HG03064 (cell line): ENCODE data around the gene AGAP1.

Experiments used
- ATAC-seq: cut with Tn5 transposase; IDR thresholded peaks from one replicate; pipeline ENCODE4 v1.9.1; 2021; ENCODE audit warnings: low read depth; ENCODE audit not compliant: unreplicated experiment

AGAP1 gene

GRCh38 chr2:235849489-235849888 lies 355.6 kb downstream of the AGAP1 start:
- ATAC-seq: no peak

DNA sequence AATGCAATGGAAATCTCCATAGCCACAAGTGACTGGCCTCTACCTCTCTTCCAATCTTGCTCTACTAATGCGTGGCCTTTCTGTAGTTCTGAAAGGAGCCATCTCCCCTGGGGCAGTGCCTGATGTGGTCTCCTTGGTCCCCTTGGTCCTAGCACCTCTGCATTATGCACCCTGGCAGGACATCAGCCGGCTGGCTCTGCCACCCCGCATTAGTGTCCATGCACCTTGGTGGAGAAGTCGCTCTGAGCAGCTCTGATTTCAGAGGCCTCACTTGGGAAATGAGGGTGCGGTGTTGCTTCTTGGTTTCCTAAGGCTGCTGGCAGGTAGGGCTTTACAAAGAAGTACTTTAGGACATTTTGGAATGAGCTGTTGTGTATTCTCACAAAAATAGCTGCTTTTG lies 356.4 kb downstream of the AGAP1 start:
- ATAC-seq: no peak

DNA sequence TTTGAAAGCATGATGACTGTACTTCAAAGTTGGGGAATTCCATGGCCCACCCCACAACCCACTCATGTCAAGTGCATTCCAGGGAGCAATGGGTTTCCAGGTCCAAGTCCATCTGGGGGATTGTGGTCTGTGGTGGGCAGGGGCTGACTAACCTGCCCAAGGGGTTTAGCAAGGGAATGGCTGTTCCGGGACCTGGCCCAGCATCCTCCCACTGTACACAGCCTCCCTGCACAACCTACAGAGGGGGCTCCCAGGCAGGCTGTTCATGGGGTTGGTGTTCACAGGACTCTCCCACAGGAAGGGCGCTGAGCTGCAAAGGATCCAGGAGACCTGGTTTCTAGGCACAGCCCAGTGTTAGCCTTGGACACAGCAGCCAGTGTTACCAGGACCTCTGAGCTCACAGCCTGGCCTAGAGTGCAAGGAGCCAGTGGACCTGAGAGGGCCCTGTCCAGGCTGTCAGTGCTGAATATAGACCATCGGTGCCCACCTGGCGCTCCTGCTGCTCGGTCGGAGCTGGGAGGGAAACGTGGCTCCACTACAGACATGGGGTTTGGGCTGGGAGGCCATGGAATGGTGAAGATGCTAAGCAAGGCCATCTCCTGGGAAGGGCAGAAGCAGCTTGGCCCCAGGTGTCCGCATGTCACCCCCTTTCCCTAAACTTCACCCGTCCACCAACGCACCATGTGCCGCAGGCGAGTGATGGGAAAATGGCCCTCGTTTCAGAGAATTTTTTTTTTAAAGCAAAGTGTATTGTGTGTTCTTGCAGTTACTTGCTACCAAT lies 357.1 kb downstream of the AGAP1 start:
- ATAC-seq: no peak

- no peak for ATAC-seq
These were observed 358.1 kb downstream of the AGAP1 start for GRCh38 chr2:235851828-235852525.

GRCh38 chr2:235852526-235852920 lies 358.7 kb downstream of the AGAP1 start:
- ATAC-seq: no peak

- ATAC-seq: no peak
These were observed 360.4 kb downstream of the AGAP1 start for GRCh38 chr2:235854276-235854675.

DNA sequence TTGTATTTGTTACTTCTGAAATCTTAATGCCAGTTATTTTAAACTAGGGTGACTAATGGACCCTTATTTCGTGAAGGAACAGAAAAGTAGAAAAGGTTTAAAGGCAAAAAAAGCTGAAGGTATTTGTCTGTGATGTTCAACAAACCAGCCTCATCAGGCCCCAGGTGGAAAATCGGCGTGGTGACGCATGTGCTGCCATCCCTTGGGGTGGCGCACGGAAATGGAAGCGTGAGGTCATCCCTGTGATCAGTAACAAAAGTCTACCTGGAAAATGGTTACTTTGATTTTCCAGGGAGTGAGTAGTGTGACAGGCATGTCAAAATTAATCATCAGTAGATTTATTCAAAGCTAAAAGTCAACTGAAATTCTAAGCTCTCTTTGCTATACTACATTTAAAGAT lies 361.2 kb downstream of the AGAP1 start:
- no peak for ATAC-seq

- ATAC-seq: no peak
These were observed 362.5 kb downstream of the AGAP1 start for GRCh38 chr2:235856151-235856854.

GRCh38 chr2:235857598-235857997 lies 363.8 kb downstream of the AGAP1 start:
- no peak for ATAC-seq

GRCh38 chr2:235858881-235859280 lies 365.0 kb downstream of the AGAP1 start:
- no peak for ATAC-seq

DNA sequence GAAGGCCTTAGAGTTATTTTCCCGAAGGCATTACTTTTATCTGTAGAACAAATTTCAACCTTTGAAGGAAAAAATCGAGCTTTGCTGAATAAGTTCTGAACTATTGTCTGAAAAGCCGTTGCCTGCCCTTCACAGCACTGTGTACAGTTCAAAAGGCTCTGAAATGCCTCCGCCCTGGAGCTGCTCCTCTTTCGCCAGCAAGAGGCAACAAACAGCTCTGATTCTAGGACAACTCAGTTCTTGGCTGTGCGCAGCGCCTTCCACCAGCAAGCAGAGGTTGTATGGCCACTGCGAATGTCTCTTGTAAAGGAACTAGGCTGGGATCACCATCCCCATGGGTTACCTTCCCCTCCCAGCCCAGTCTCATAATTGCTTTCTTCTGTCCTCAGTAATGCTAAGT lies 365.8 kb downstream of the AGAP1 start:
- ATAC-seq: no peak

DNA sequence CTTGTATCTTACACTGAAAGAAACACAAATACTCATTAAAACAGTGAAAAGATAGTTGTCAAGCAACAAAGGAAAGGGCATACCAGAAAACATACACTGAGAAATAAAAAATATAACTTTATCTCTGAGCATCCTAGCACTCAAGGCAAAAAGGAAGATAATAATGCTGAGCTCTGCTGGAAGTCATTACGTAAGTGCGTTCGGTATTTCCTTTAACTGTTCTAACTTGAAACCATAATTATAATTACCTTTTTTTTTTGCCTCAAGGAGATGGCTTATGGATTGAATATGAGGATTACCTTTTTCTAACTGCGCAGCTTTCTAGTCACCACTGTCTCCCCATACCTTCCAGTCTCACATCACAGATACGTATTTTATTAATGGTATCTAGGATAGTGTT lies 366.3 kb downstream of the AGAP1 start:
- ATAC-seq: no peak

GRCh38 chr2:235860871-235861270 lies 367.0 kb downstream of the AGAP1 start:
- ATAC-seq: no peak

DNA sequence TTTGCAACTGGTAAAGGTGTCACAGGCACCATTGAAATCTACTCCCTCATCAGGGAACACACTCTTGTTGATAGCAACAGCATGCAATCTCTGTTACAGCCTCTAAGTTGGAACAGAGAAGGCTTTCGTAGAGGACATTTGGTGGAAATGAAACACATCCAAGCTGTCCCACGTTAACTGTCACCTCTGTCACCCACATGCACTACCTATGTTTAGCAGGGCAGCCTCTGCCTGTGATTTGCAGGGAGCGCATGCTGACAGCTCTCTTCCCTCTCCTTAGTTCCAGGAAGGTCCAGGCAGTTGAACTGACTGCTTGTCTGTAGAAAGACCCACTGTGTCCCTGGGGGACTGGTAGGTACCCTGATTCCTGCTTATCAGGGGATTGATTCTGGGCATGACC lies 367.5 kb downstream of the AGAP1 start:
- ATAC-seq: no peak

DNA sequence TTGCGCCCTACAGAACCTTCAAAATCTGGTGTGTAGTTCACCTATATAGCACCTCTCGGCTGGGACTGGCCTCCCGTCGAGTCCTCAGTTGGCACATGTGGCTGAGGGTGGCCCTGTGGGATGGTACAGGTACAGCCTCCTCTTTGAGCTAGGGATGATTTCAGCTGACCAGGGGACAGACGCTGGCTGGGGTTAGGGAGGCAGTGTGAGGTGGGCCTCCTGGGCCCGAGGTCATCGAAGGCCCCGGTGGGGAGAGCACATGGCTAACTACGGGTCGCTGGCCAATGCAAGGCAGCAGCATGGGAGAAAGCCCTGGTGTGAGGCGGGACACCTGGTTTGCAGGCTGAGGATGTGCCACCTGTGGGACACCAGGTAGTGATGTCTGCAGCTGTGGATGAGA lies 369.6 kb downstream of the AGAP1 start:
- ATAC-seq: no peak

- ATAC-seq: no peak
These were observed 370.5 kb downstream of the AGAP1 start for GRCh38 chr2:235864302-235864701.

GRCh38 chr2:235864733-235865515 lies 371.1 kb downstream of the AGAP1 start:
- ATAC-seq: no peak

GRCh38 chr2:235866373-235866772 lies 372.5 kb downstream of the AGAP1 start:
- ATAC-seq: no peak

DNA sequence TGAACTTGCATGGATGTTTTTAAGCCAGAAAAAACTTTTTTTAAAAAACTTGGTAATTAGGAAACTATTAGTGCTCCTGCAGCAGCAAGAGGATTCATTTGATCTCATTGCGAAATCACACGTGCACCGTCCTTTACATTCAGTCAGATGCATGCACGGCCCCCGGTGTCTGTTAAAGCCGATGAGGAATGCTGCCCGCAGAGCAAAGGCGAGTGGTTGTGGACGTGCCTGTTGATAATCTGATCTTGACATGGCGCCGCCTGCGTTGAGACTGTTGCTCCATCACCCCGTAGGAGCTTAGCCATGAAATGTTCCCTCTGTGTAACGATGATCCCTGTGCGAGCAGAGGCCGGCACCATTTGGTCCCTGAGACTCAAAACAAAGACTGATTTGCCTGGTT lies 374.4 kb downstream of the AGAP1 start:
- no peak for ATAC-seq

DNA sequence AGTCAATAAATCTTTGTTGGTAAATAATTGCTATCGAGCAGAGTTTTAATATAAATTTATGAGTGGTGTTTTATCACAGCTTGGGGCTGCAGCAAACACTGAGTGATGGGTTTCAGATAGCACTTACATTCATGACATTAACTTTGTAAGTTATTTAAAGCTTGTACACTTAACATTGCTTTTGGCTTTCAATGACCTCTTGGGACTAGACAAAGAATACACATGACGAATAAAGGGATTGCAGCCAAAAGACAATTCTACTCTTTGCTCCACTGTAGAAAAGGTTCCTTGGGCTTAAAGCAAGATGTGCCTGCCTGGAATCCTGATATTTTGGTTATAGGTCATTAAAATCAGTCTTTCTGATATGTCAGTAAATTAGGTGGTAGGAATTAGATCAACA lies 374.8 kb downstream of the AGAP1 start:
- ATAC-seq: no peak

- ATAC-seq: no peak
These were observed 376.7 kb downstream of the AGAP1 start for GRCh38 chr2:235870515-235870914.
